GM23338 (cell line): ENCODE results near the gene MYO15B. TPM values are rescaled to one million over a fixed set of nuclear protein-coding genes. Genes with fewer than 3 reads are reported as not detected.
A peak's percentile ranks its signal among the peaks of the same experiment; 100 is the strongest.

ENCODE experiments used
- ATAC-seq: fragments of 200-7000 bp; cut with Tn5 transposase; 3 replicates; pipeline ENCODE4 v1.9.1; 2020
- DNase-seq: peaks from one replicate; pipeline ENCODE4 v3.0.0-alpha.2; 2015; ENCODE audit warnings: low spot score
- H2AFZ ChIP-seq: fragments of 200-600 bp; sonication (generic); 2 replicates; pipeline ENCODE4 v1.8.0; 2016; ENCODE audit warnings: antibody characterized with exemption, mild to moderate bottlenecking, moderate library complexity
- H3F3A ChIP-seq: fragments of 200-600 bp; sonication (generic); replicated peaks from 2 replicates; pipeline ENCODE4 v1.8.0; 2017; ENCODE audit warnings: antibody characterized with exemption, mixed run types, low read depth
- H3K27ac ChIP-seq: fragments of 200-600 bp; sonication (generic); 2 replicates; pipeline ENCODE4 v1.6.1; 2016; ENCODE audit warnings: low read depth
- H3K27me3 ChIP-seq: fragments of 200-600 bp; sonication (generic); 2 replicates; pipeline ENCODE4 v1.8.0; 2016; ENCODE audit warnings: mild to moderate bottlenecking, mixed run types, moderate library complexity; ENCODE audit not compliant: insufficient read depth
- H3K36me3 ChIP-seq: fragments of 200-600 bp; sonication (generic); 2 replicates; pipeline ENCODE4 v1.8.0; 2016; ENCODE audit warnings: mild to moderate bottlenecking; ENCODE audit not compliant: insufficient read depth
- H3K4me1 ChIP-seq: fragments of 200-600 bp; sonication (generic); 2 replicates; pipeline ENCODE4 v1.8.0; 2016; ENCODE audit warnings: mild to moderate bottlenecking, moderate library complexity; ENCODE audit not compliant: insufficient read depth
- H3K4me2 ChIP-seq: fragments of 200-600 bp; sonication (generic); 2 replicates; pipeline ENCODE4 v1.7.1; 2017; ENCODE audit warnings: mixed run types
- H3K4me3 ChIP-seq: fragments of 200-600 bp; sonication (generic); 2 replicates; pipeline ENCODE4 v1.6.1; 2016; ENCODE audit warnings: mixed run types
- H3K79me2 ChIP-seq: fragments of 200-600 bp; sonication (generic); replicated peaks from 2 replicates; pipeline ENCODE4 v1.8.0; 2017; ENCODE audit warnings: mild to moderate bottlenecking; ENCODE audit not compliant: insufficient read depth
- H3K9me2 ChIP-seq: fragments of 200-600 bp; sonication (generic); 2 replicates; pipeline ENCODE4 v1.8.0; 2017; ENCODE audit not compliant: insufficient read depth
- H4K20me1 ChIP-seq: fragments of 200-600 bp; sonication (generic); replicated peaks from 2 replicates; pipeline ENCODE4 v1.8.0; 2017; ENCODE audit warnings: mild to moderate bottlenecking; ENCODE audit not compliant: insufficient read depth
- H3K27ac Mint-ChIP-seq: 2 replicates; pipeline ENCODE4 v1.8.0; 2020; ENCODE audit warnings: inconsistent platforms, mild to moderate bottlenecking, moderate library complexity, mixed read lengths
- H3K27me3 Mint-ChIP-seq: 3 replicates; pipeline ENCODE4 v1.8.0; 2022; ENCODE audit warnings: low read depth, mild to moderate bottlenecking, moderate library complexity, mixed read lengths, inconsistent platforms; ENCODE audit not compliant: insufficient read depth, poor library complexity
- H3K36me3 Mint-ChIP-seq: 3 replicates; pipeline ENCODE4 v1.8.0; 2021; ENCODE audit warnings: low read depth, mild to moderate bottlenecking, inconsistent platforms, moderate library complexity, mixed read lengths
- H3K4me1 Mint-ChIP-seq: 3 replicates; pipeline ENCODE4 v1.8.0; 2020; ENCODE audit warnings: mild to moderate bottlenecking, inconsistent platforms, mixed read lengths
- H3K4me3 Mint-ChIP-seq: 3 replicates; pipeline ENCODE4 v1.8.0; 2021; ENCODE audit warnings: moderate library complexity, mild to moderate bottlenecking, inconsistent platforms, mixed read lengths
- H3K9me3 Mint-ChIP-seq: 3 replicates; pipeline ENCODE4 v1.8.0; 2020; ENCODE audit warnings: moderate library complexity, mild to moderate bottlenecking, inconsistent platforms, mixed read lengths
- CREB1 ChIP-seq: fragments of 250-450 bp; sonication (Bioruptor Pico); IDR thresholded peaks from 2 replicates; pipeline ENCODE4 v1.5.0; 2020; ENCODE audit warnings: low read depth, mild to moderate bottlenecking, moderate library complexity
- ETS1 ChIP-seq: IDR thresholded peaks from 2 replicates; pipeline ENCODE4 v1.6.1; 2016; ENCODE audit warnings: antibody characterized with exemption
- EZH2phosphoT487 ChIP-seq: fragments of 200-600 bp; sonication (generic); IDR thresholded peaks from one replicate; pipeline ENCODE4 v1.8.1; 2018; ENCODE audit warnings: antibody characterized with exemption; ENCODE audit not compliant: unreplicated experiment
- JUNB ChIP-seq: IDR thresholded peaks from one replicate; pipeline ENCODE4 v1.6.1; 2016; ENCODE audit warnings: antibody characterized with exemption; ENCODE audit not compliant: unreplicated experiment
- STAT1 ChIP-seq: IDR thresholded peaks from one replicate; pipeline ENCODE4 v1.6.1; 2016; ENCODE audit warnings: antibody characterized with exemption; ENCODE audit not compliant: unreplicated experiment
- ZNF331 ChIP-seq: fragments of 250-450 bp; sonication (Bioruptor Pico); IDR thresholded peaks from 2 replicates; pipeline ENCODE4 v1.5.0; 2020; ENCODE audit warnings: low read depth, mild to moderate bottlenecking, moderate library complexity
- ZNF462 ChIP-seq: fragments of 250-450 bp; sonication (Bioruptor Pico); IDR thresholded peaks from 2 replicates; pipeline ENCODE4 v1.5.0; 2020; ENCODE audit warnings: mild to moderate bottlenecking, moderate library complexity
- polyA plus RNA-seq: library from polyadenylated mRNA; unstranded; fragments of >200 nt; fragmentation: Nextera tagmentation; extraction: Ambion mirVana; gene quantifications from 2 replicates; pipeline ENCODE4 v1.2.1, GENCODE V29; 2016
- total RNA-seq: library from RNA; depleted of rRNA; stranded (reverse); fragments of >200 nt; shearing (Covaris generic); gene quantifications from 2 replicates; pipeline ENCODE4 v1.2.3, GENCODE V29; 2014

MYO15B gene
- total and polyA plus RNA-seq, 2 experiments from 2014 or later, result 6.6 to 12.4 TPM

GRCh38 chr17:75666959-75667790 lies 79.6 kb downstream of the MYO15B start, which contains the start of the genes RECQL5 and SAP30BP (continued):
- TF ChIP-seq ZNF462 (CRISPR knock-in tag) (no peak), CREB1 (CRISPR knock-in tag) (peak; percentile 97), EZH2phosphoT487 (no peak), ETS1 (peak; percentile 80)

GRCh38 chr17:75667825-75668224 lies 80.2 kb downstream of the MYO15B start:
- Histone ChIP-seq H3K36me3 (peaks cover 28% of the 10 kb centered on the region), H3K4me3 (peak overlapping the region; percentile 81), H3K9me2 (no peaks in the 10 kb centered on the region), H2AFZ (no peak overlapping the region), H3K79me2 (peaks cover 71% of the 10 kb centered on the region), H4K20me1 (peaks cover 16% of the 10 kb centered on the region), H3K4me1 (peaks cover 14% of the 10 kb centered on the region), H3K27me3 (no peaks in the 10 kb centered on the region), H3K4me2 (peak overlapping the region; percentile 99), H3F3A (peaks cover 11% of the 10 kb centered on the region), H3K27ac (peak overlapping the region; percentile 79)
- peaks cover 39% of the 10 kb centered on the region for H3K36me3 Mint-ChIP-seq
- H3K9me3 Mint-ChIP-seq, result no peaks in the 10 kb centered on the region
- no peak for ATAC-seq
- no peak for DNase-seq
- no peak overlapping the region for H3K27ac Mint-ChIP-seq
- no peaks in the 10 kb centered on the region for H3K27me3 Mint-ChIP-seq
- no peak overlapping the region for H3K4me3 Mint-ChIP-seq
- H3K4me1 Mint-ChIP-seq, result peaks cover 10% of the 10 kb centered on the region
- TF ChIP-seq ZNF462 (CRISPR knock-in tag) (no peak), ZNF331 (CRISPR knock-in tag) (no peak), JUNB (no peak), CREB1 (CRISPR knock-in tag) (no peak), STAT1 (no peak)
